Endothelial cell of umbilical vein (primary cell): Measurements from ENCODE around the gene DOK1. TPM values are rescaled to one million over a fixed set of nuclear protein-coding genes. Genes with fewer than 3 reads are reported as not detected.

Experiments
- BruUV-seq: library from RNA; stranded (reverse); fragments of 400-500 nt; replicated peaks from 2 replicates; lab custom pipeline; 2021; lab: Mats Ljungman, UMichigan
- CTCF ChIA-PET: fragments of 300-600, 350-600 bp; sonication (Branson Sonifier 250); formaldehyde crosslinking; loops from one replicate; lab custom pipeline; 2021; ENCODE audit warnings: antibody characterized with exemption, inconsistent platforms; lab: Charles Lee
- POLR2A ChIA-PET: fragments of 300-600, 350-600 bp; sonication (Branson Sonifier 250); formaldehyde crosslinking; loops from one replicate; lab custom pipeline; 2021; ENCODE audit warnings: antibody characterized with exemption, inconsistent platforms; lab: Charles Lee
- DNase-seq: peaks from one replicate; pipeline ENCODE4 v3.0.0-alpha.2; 2011; ENCODE audit warnings: low read depth, low spot score
- FAIRE-seq: peaks from 2 replicates; lab custom pipeline; 2011; peaks lifted over from hg19 to GRCh38; lab: Jason Lieb, UNC
- H2AFZ ChIP-seq: 2 replicates; pipeline ENCODE4 v1.6.0; 2012; ENCODE audit warnings: low read depth, low read length, control low read depth, inconsistent platforms
- H3K27ac ChIP-seq: 2 replicates; pipeline ENCODE4 v1.5.1; 2011; ENCODE audit warnings: low read depth, mild to moderate bottlenecking, control low read depth, low read length, moderate library complexity; ENCODE audit not compliant: insufficient read depth
- H3K27me3 ChIP-seq, 2 experiments: 2 replicates each; pipeline versions ENCODE4 v1.6.0 to v1.6.1; 2011; ENCODE audit warnings: low read length in 2 of 2, mixed read lengths in 1 of 2; ENCODE audit not compliant: control insufficient read depth in 2 of 2, insufficient read depth in 2 of 2
- H3K36me3 ChIP-seq, 2 experiments: 2 replicates in 1 of 2; 3 replicates in 1 of 2; pipeline ENCODE4 v1.5.1; 2011; ENCODE audit warnings: low read length in 2 of 2, mild to moderate bottlenecking in 1 of 2, moderate library complexity in 1 of 2; ENCODE audit not compliant: control insufficient read depth in 2 of 2, insufficient read depth in 2 of 2; ENCODE audit errors: extremely low read depth in 1 of 2
- H3K4me1 ChIP-seq: 3 replicates; pipeline ENCODE4 v1.5.1; 2011; ENCODE audit warnings: mild to moderate bottlenecking, low read length; ENCODE audit not compliant: control insufficient read depth, insufficient read depth; ENCODE audit errors: extremely low read depth
- H3K4me2 ChIP-seq: 2 replicates; pipeline ENCODE4 v1.6.1; 2011; ENCODE audit warnings: low read length, control low read depth, mixed read lengths; ENCODE audit not compliant: insufficient read depth
- H3K4me3 ChIP-seq, 3 experiments: fragments of 200-600 bp in 1 of 3; sonication (generic), shearing (Covaris generic) in 1 of 3; replicated peaks in 1 of 3; 2 replicates each; pipeline ENCODE4 v1.5.1; 2011 to 2016; ENCODE audit warnings: control low read depth in 3 of 3, low read length in 3 of 3, mild to moderate bottlenecking in 2 of 3, inconsistent platforms in 1 of 3, low read depth in 1 of 3, moderate library complexity in 1 of 3; ENCODE audit not compliant: insufficient read depth in 1 of 3
- H3K79me2 ChIP-seq: 2 replicates; pipeline ENCODE4 v1.6.0; 2012; ENCODE audit warnings: low read length, inconsistent platforms; ENCODE audit not compliant: control insufficient read depth, insufficient read depth
- H3K9ac ChIP-seq: replicated peaks from 2 replicates; pipeline ENCODE3; 2011; ENCODE audit warnings: low read length, control low read depth; ENCODE audit not compliant: insufficient read depth; ENCODE audit errors: extremely low read depth
- H3K9me1 ChIP-seq: replicated peaks from 3 replicates; pipeline ENCODE4 v1.6.0; 2011; ENCODE audit warnings: mild to moderate bottlenecking, low read length; ENCODE audit not compliant: control insufficient read depth, insufficient read depth; ENCODE audit errors: extremely low read depth
- H3K9me3 ChIP-seq: replicated peaks from 2 replicates; pipeline ENCODE4 v1.5.1; 2012; ENCODE audit warnings: low read length, inconsistent platforms; ENCODE audit not compliant: control insufficient read depth, insufficient read depth
- H4K20me1 ChIP-seq: replicated peaks from 2 replicates; pipeline ENCODE3; 2011; ENCODE audit warnings: mild to moderate bottlenecking, low read length; ENCODE audit not compliant: control insufficient read depth, insufficient read depth; ENCODE audit errors: extremely low read depth
- EZH2 ChIP-seq: IDR thresholded peaks from 2 replicates; pipeline ENCODE4 v1.6.1; 2012; ENCODE audit warnings: borderline replicate concordance, low read depth, mild to moderate bottlenecking, moderate library complexity, low read length, inconsistent platforms; ENCODE audit not compliant: severe bottlenecking
- FOS ChIP-seq: IDR thresholded peaks from 2 replicates; pipeline ENCODE4 v1.6.1; 2011; ENCODE audit warnings: mild to moderate bottlenecking, low read length, moderate library complexity, borderline replicate concordance; ENCODE audit not compliant: insufficient read depth
- GATA2 ChIP-seq: IDR thresholded peaks from 2 replicates; pipeline ENCODE4 v1.7.0; 2011; ENCODE audit warnings: low read depth, mild to moderate bottlenecking, moderate library complexity, mixed read lengths, low read length; ENCODE audit not compliant: insufficient read length, insufficient read depth
- JUN ChIP-seq: IDR thresholded peaks from 2 replicates; pipeline ENCODE4 v1.6.1; 2011; ENCODE audit warnings: borderline replicate concordance, low read depth; ENCODE audit not compliant: insufficient read length, insufficient read depth
- MYC ChIP-seq: IDR thresholded peaks from one replicate; pipeline ENCODE4 v1.6.1; 2011; ENCODE audit warnings: mild to moderate bottlenecking, low read depth, low read length
- POLR2A ChIP-seq: IDR thresholded peaks from 2 replicates; pipeline ENCODE4 v1.6.1; 2012; ENCODE audit warnings: low read depth, mild to moderate bottlenecking, control low read depth, low read length
- POLR2AphosphoS5 ChIP-seq: IDR thresholded peaks from 2 replicates; pipeline ENCODE4 v1.6.1; 2012; ENCODE audit warnings: low read depth, mild to moderate bottlenecking, control low read depth, low read length, moderate library complexity; ENCODE audit not compliant: insufficient read depth
- dilution Hi-C: fragments of 300-500 bp; cut with MboI; formaldehyde crosslinking; loops from one replicate; pipeline ENCODE4 v1.15.0; 2019; ENCODE audit warnings: low sequenced_read_pairs; ENCODE audit not compliant: extremely low pct_ligation_motif_present
- intact Hi-C: fragments of 100-400 bp; cut with micrococcal nuclease; formaldehyde crosslinking; loops from one replicate; pipeline ENCODE4 v1.10.0; 2022
- polyA plus RNA-seq, 4 experiments: library from polyadenylated mRNA; depleted of rRNA in 3 of 4; stranded (reverse) in 3 of 4; unstranded in 1 of 4; fragments of >200 nt; gene quantifications; 2 replicates each; pipeline versions ENCODE4 v1.2.1 to v1.2.3, GENCODE V29; 2011 to 2012; ENCODE audit warnings: missing spikeins in 1 of 4
- total RNA-seq: library from RNA; stranded (reverse); gene quantifications from 2 replicates; pipeline ENCODE4 v1.2.3, GENCODE V29; 2021
- TF ChIP-seq, protein P1 (sequence below): IDR thresholded peaks from 2 replicates; pipeline ENCODE4 v1.6.1; 2011; ENCODE audit not compliant: insufficient read depth, insufficient read length
- TF ChIP-seq, protein P2 (sequence below), 2 donors: IDR thresholded peaks; 1 replicate in 1 of 2; 2 replicates in 1 of 2; pipeline ENCODE4 v1.5.1; 2011; ENCODE audit warnings: low read length in 2 of 2, mild to moderate bottlenecking in 2 of 2, moderate library complexity in 2 of 2, control low read depth in 1 of 2, inconsistent platforms in 1 of 2, low read depth in 1 of 2; ENCODE audit not compliant: insufficient read depth in 1 of 2; ENCODE audit errors: extremely low read depth in 1 of 2

The DOK1 gene
- total and polyA plus RNA-seq, 2 donors (not counting 3 experiments of a cell fraction or from before 2014, with no cell fraction given): 10.4 to 12.7 TPM

DNA sequence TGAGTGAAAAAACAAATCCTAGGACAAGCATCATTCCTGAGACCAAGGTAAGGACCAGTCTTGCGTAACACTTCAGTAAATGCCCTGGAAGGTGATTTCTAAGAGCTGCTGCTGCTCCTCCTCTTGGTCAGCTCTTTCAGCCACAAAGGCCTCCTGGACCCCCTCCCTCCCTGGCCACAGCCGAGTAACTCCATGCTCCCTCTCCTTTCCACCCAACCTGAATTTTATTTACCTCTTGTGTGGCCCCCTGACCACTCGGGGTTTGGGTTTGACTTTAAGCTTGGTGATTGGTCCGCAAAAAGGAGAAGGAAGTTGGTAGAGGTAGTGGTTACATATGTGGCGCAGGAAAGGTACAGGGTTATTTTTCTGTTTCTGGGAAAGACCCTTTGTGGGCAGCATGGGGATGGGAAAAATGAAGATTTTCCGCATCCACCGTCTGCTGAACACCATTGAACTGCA is 15.6 kb upstream of the DOK1 start:
- CTCF ChIA-PET: no interaction called here
- BruUV-seq: no TSS peak

DNA sequence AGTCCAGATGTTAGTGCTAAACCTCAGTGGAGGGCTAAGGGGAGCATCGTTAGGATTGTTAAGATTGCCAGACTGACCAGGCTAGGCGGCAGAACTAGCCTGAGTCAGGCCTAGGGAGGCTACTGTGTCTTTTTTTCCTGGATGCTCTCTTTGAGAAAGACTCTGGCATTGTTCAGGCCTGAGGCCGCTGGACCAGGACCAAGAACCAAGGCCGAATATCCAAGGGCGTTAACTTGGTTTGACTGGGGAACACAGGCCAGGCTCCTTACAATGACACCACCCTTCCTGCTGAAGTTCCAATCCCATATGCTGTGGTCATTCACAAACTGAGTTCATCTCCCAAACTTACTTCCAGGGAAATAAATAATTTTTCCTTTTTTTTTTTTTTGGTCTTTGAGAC is 14.2 kb upstream of the DOK1 start:
- Histone ChIP-seq H3K27ac (no peak overlapping the region), H3K9me3 (no peaks in the 10 kb centered on the region), H3K4me1 (no peaks in the 10 kb centered on the region), H3K9ac (no peak overlapping the region), H2AFZ (no peak overlapping the region), H3K36me3 (no peaks in the 10 kb centered on the region), H4K20me1 (no peaks in the 10 kb centered on the region), H3K4me2 (no peak overlapping the region), H3K9me1 (no peaks in the 10 kb centered on the region), H3K4me3 (no peak overlapping the region), H3K79me2 (no peaks in the 10 kb centered on the region), H3K27me3 (peaks cover 16 to 21% of the 10 kb centered on the region in 2 experiments)
- DNase-seq (no peak), FAIRE-seq (no peak)
- dilution Hi-C loops: no loop called here
- ChIA-PET CTCF (interaction anchor here (0.9 kb wide), 1 partner anchor 47 kb away, joined by 3 read pairs; no protein-coding TSS in a partner anchor), POLR2A (no interaction called here)
- intact Hi-C loops: no loop called here
- no TSS peak for BruUV-seq
- TF ChIP-seq EZH2 (no peak), POLR2AphosphoS5 (no peak), JUN (no peak), FOS (no peak), POLR2A (no peak), GATA2 (no peak)
- TF ChIP-seq, protein P1, sequence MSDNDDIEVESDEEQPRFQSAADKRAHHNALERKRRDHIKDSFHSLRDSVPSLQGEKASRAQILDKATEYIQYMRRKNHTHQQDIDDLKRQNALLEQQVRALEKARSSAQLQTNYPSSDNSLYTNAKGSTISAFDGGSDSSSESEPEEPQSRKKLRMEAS: no peak
- TF ChIP-seq, protein P2, sequence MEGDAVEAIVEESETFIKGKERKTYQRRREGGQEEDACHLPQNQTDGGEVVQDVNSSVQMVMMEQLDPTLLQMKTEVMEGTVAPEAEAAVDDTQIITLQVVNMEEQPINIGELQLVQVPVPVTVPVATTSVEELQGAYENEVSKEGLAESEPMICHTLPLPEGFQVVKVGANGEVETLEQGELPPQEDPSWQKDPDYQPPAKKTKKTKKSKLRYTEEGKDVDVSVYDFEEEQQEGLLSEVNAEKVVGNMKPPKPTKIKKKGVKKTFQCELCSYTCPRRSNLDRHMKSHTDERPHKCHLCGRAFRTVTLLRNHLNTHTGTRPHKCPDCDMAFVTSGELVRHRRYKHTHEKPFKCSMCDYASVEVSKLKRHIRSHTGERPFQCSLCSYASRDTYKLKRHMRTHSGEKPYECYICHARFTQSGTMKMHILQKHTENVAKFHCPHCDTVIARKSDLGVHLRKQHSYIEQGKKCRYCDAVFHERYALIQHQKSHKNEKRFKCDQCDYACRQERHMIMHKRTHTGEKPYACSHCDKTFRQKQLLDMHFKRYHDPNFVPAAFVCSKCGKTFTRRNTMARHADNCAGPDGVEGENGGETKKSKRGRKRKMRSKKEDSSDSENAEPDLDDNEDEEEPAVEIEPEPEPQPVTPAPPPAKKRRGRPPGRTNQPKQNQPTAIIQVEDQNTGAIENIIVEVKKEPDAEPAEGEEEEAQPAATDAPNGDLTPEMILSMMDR (IDR thresholded peaks at IDR 0.05; ENCODE audit: extremely low read depth in 1 of 2, insufficient read depth in 1 of 2, low read depth in 1 of 2, low read length in 2 of 2): no peak

More for the DNA sequence above, 15.6 kb upstream of the DOK1 start:
- DNase-seq (no peak), FAIRE-seq (no peak)
- H3K79me2 ChIP-seq: no peaks in the 10 kb centered on the region
- no peaks in the 10 kb centered on the region for H3K9me1 ChIP-seq
- H3K27me3 ChIP-seq: peaks cover 13 to 16% of the 10 kb centered on the region in 2 experiments
- H3K4me3 ChIP-seq: no peak overlapping the region
- H3K4me1 ChIP-seq: no peaks in the 10 kb centered on the region
- H3K4me2 ChIP-seq: no peak overlapping the region
- TF ChIP-seq FOS (no peak), MYC (no peak), POLR2A (no peak)
- TF ChIP-seq, protein P2 (IDR thresholded peaks at IDR 0.05; ENCODE audit: extremely low read depth in 1 of 2, insufficient read depth in 1 of 2, low read depth in 1 of 2, low read length in 2 of 2): no peak
- no peaks in the 10 kb centered on the region for H4K20me1 ChIP-seq
- no peak overlapping the region for H3K9ac ChIP-seq
- dilution Hi-C loops: no loop called here
- H2AFZ ChIP-seq: no peak overlapping the region
- intact Hi-C loops: no loop called here
- POLR2A ChIA-PET: no interaction called here
- H3K27ac ChIP-seq: no peak overlapping the region
- H3K36me3 ChIP-seq: no peaks in the 10 kb centered on the region
- H3K9me3 ChIP-seq: no peaks in the 10 kb centered on the region
